ENCODE results near the gene OR5P2.
"Not testable (repeated sequence)": the region's sequence is repeated elsewhere in the genome, so short reads cannot be mapped to it uniquely, and the experiment has no call there.

OR5P2 gene

DNA sequence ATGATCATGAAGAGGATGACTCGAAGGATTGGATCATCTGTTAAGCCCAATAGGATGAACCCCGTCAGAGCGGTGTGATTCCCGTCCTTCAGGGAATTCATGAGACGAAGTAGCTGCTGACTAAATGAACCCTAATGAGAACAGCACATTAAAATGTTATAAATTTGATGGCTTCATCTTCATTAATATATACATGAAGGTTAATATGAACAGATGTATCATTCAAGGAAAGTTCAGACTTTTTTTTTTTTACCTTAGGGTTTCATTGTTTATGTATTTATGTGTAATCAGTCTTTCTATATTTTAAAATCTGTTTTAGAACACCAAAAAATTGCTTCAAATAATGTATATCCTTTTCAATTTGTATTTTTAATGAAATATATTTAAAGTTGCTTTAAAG, at the start of gene OR5P2:
TSS of gene OR5P2 (minus strand) at position 101 of the 400 bp plus-strand sequence. CDS start at position 101, 0 bp downstream.
- no peak for DNase-seq (ENCODE audit: low spot score)

- DNase-seq (ENCODE audit: low spot score): no peak
Observed at GRCh38 chr11:7846003-7846402, 49.3 kb upstream of the OR5P2 start.

GRCh38 chr11:7844986-7845385, 48.2 kb upstream of the OR5P2 start:
- DNase-seq (ENCODE audit: low spot score): no peak

- DNase-seq (ENCODE audit: low spot score): no peak
Observed at GRCh38 chr11:7844521-7844920, 47.8 kb upstream of the OR5P2 start.

DNA sequence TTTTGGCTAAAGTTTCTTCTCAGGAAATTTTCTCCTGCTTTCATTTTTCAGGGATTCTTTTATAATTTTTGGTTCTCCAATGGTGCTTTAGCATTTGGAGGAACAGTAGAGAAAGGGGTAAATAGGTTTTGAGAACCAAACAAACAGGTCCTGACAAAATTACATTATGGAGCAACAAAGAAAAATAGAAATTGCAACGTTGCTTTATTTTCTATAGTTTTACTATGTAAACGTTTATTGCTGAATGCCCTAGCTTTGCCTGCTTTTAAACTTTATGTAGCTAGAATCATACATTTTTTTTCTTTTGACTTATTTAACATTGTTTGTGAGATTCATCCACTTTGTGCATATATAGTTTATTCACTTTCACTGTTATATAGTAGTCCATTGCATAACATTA, 43.8 kb upstream of the OR5P2 start:
- no peak for DNase-seq (ENCODE audit: low spot score)

GRCh38 chr11:7833527-7833926, 36.8 kb upstream of the OR5P2 start:
- DNase-seq (ENCODE audit: low spot score): no peak

- DNase-seq (ENCODE audit: low spot score): no peak
Observed at GRCh38 chr11:7830740-7831139, 34.0 kb upstream of the OR5P2 start, which contains the start of gene OR5P3. TSS of gene OR5P3 (minus strand) at chr11:7830840.

- DNase-seq (ENCODE audit: low spot score): no peak
Observed at GRCh38 chr11:7826324-7826723, 29.6 kb upstream of the OR5P2 start.

DNA sequence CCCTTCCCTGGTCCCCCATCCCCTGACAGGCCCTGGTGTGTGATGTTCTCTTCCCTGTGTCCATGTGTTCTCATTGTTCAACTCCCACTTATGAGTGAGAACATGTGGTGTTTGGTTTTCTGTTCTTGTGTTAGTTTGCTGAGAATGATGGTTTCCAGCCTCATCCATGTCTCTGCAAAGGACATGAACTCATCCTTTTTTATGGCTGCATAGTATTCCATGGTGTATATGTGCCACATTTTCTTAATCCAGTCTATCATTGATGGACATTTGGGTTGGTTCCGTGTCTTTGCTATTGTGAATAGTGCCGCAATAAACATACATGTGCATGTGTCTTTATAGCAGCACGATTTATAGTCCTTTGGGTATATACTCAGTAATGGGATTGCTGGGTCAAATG, 23.7 kb upstream of the OR5P2 start:
- not testable (repeated sequence) for DNase-seq (ENCODE audit: low spot score)

GRCh38 chr11:7814897-7815296, 18.2 kb upstream of the OR5P2 start:
- not testable (repeated sequence) for DNase-seq (ENCODE audit: low spot score)

DNA sequence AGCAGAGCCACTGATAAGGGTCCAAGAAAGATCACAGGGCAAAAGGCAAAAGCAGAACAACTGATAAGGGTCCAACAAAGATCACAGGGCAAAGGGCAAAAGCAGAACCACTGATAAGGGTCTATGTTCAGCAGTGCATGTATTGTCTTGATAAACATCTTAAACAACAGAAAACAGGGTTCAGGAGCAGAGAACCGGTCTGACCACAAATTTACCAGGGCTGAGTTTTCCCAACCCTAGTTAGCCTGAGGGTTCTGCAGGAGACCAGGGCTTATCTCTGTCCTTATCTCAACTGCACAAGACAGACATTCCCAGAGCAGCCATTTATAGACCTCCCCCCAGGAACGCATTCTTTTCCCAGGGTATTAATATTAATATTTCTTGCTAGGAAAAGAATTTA, 13.6 kb upstream of the OR5P2 start:
- not testable (repeated sequence) for DNase-seq (ENCODE audit: low spot score)

GRCh38 chr11:7793233-7793632, 3.5 kb downstream of the OR5P2 start:
- DNase-seq (ENCODE audit: low spot score): no peak

GRCh38 chr11:7787239-7787638, 9.5 kb downstream of the OR5P2 start:
- DNase-seq (ENCODE audit: low spot score): no peak

- DNase-seq (ENCODE audit: low spot score): no peak
Observed at GRCh38 chr11:7775689-7776088, 21.1 kb downstream of the OR5P2 start.

- DNase-seq (ENCODE audit: low spot score): not testable (repeated sequence)
Observed at GRCh38 chr11:7764301-7764700, 32.4 kb downstream of the OR5P2 start.

- DNase-seq (ENCODE audit: low spot score): no peak
Observed at GRCh38 chr11:7759010-7759409, 37.7 kb downstream of the OR5P2 start.

DNA sequence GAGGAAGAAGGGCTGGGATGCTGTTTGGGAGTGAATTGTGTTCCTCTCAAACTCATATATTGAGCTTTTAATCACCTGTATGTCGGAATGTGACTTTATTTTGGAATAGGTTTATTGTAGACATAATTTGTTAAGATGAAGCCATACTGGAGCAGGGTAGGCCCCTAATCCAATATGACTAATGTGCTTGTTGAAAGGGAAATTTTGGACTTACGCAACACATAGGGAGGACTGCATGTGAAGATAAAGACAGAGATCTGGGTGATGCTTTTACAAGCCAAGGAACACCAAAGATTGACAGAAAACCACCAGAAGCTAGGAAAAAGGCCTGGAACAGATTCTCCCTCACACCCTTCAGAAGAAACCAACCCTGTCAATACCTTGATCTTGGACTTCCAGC, 47.3 kb downstream of the OR5P2 start:
- no peak for DNase-seq (ENCODE audit: low spot score)
